Measurements from ENCODE around the gene ERG28.

DNA sequence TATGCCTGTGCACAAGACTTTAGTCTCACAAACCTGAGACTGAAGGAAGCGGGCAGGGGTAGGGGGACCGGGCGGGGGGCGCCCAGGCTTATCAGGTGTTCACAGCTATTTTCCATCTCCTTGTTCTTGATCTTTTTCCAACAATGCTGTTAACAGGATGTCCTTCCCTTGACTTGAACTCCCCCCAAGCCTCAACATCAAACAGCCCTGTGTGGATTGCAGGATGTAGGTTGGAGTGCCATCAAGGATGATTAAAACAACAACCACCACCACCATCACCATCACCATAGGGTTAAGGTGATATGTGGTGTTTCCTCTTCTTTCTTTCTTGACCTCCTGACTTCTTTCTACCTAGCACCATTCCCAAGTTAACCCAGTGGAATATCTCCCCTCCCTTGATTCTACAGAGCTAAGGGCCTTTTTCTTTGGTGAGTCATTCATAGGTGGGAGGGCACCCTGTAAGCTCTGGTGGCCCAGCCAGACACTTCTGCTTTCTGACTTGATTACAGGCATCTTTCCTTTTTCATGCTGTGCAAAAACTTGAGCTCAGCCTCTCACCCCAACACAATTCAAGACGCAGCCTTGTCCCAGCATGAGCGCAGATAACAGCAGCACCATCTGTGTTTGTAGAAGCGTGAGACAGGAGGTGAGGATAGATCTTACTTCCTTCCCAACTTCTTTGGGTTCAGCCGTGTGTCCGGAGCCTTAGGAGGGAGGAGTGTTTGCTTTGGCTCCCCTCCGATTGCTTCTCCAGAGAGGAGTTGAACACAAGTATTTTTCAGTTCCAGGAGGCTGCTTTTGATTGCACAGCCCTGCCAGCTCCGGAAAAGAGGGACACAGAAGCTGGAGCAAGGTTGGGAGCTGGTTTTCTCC, 55.5 kb downstream of the ERG28 start:
- TF ChIP-seq, protein P1, sequence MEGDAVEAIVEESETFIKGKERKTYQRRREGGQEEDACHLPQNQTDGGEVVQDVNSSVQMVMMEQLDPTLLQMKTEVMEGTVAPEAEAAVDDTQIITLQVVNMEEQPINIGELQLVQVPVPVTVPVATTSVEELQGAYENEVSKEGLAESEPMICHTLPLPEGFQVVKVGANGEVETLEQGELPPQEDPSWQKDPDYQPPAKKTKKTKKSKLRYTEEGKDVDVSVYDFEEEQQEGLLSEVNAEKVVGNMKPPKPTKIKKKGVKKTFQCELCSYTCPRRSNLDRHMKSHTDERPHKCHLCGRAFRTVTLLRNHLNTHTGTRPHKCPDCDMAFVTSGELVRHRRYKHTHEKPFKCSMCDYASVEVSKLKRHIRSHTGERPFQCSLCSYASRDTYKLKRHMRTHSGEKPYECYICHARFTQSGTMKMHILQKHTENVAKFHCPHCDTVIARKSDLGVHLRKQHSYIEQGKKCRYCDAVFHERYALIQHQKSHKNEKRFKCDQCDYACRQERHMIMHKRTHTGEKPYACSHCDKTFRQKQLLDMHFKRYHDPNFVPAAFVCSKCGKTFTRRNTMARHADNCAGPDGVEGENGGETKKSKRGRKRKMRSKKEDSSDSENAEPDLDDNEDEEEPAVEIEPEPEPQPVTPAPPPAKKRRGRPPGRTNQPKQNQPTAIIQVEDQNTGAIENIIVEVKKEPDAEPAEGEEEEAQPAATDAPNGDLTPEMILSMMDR (IDR thresholded peaks at IDR 0.05): no peak
- TF ChIP-seq EZH2 (IDR thresholded peaks at IDR 0.05; ENCODE audit: borderline replicate concordance, insufficient read depth, low read depth, low read length, poor library complexity, severe bottlenecking): no peak
